MM.1S (cell line): ENCODE results near the gene TTC22.

Source experiments
- DNase-seq: peaks from one replicate; pipeline ENCODE4 v3.0.0-alpha.2; 2015
- H2AFZ ChIP-seq: fragments of 300-600 bp; sonication (generic); 2 replicates; pipeline ENCODE4 v1.6.0; 2016; ENCODE audit warnings: antibody characterized with exemption, low read length
- H3F3A ChIP-seq: fragments of 300-600 bp; sonication (generic); 2 replicates; pipeline ENCODE4 v1.6.1; 2016; ENCODE audit warnings: mild to moderate bottlenecking, antibody characterized with exemption, low read length, moderate library complexity, mixed read lengths; ENCODE audit not compliant: insufficient read depth
- H3K27ac ChIP-seq: fragments of 300-600 bp; sonication (generic); 2 replicates; pipeline ENCODE4 v1.5.1; 2016; ENCODE audit warnings: mild to moderate bottlenecking, low read length
- H3K27me3 ChIP-seq: fragments of 300-600 bp; sonication (generic); replicated peaks from 2 replicates; pipeline ENCODE4 v1.6.0; 2016; ENCODE audit warnings: low read length; ENCODE audit not compliant: insufficient read depth
- H3K36me3 ChIP-seq: fragments of 300-600 bp; sonication (generic); replicated peaks from 2 replicates; pipeline ENCODE4 v1.6.1; 2016; ENCODE audit warnings: mild to moderate bottlenecking, low read length, mixed read lengths; ENCODE audit not compliant: insufficient read depth
- H3K4me1 ChIP-seq: fragments of 300-600 bp; sonication (generic); 2 replicates; pipeline ENCODE4 v1.6.1; 2016; ENCODE audit warnings: low read length, mixed read lengths
- H3K4me2 ChIP-seq: fragments of 300-600 bp; sonication (generic); 2 replicates; pipeline ENCODE4 v1.6.0; 2016; ENCODE audit warnings: low read depth, low read length
- H3K4me3 ChIP-seq: fragments of 300-600 bp; sonication (generic); 2 replicates; pipeline ENCODE4 v1.5.1; 2016; ENCODE audit warnings: low read length, mixed read lengths
- H3K79me2 ChIP-seq: fragments of 300-600 bp; sonication (generic); 2 replicates; pipeline ENCODE4 v1.6.1; 2016; ENCODE audit warnings: mixed run types, low read length, mixed read lengths
- H3K9ac ChIP-seq: fragments of 300-600 bp; sonication (generic); 2 replicates; pipeline ENCODE4 v1.6.1; 2016; ENCODE audit warnings: low read length, mixed read lengths
- H3K9me2 ChIP-seq: fragments of 300-600 bp; sonication (generic); replicated peaks from 2 replicates; pipeline ENCODE4 v1.6.1; 2016; ENCODE audit warnings: mild to moderate bottlenecking, low read length, mixed read lengths; ENCODE audit not compliant: insufficient read depth
- H3K9me3 ChIP-seq: fragments of 300-600 bp; sonication (generic); replicated peaks from 2 replicates; pipeline ENCODE4 v1.6.1; 2016; ENCODE audit warnings: mild to moderate bottlenecking, low read length, mixed read lengths; ENCODE audit not compliant: insufficient read depth
- H4K20me1 ChIP-seq: fragments of 300-600 bp; sonication (generic); 2 replicates; pipeline ENCODE4 v1.6.1; 2016; ENCODE audit warnings: mild to moderate bottlenecking, low read length, moderate library complexity, mixed read lengths; ENCODE audit not compliant: insufficient read depth
- EZH2 ChIP-seq: fragments of 300-600 bp; sonication (generic); optimal IDR thresholded peaks from 2 replicates; pipeline ENCODE3; 2017; ENCODE audit warnings: low read depth, mild to moderate bottlenecking, antibody characterized with exemption, low read length, mixed read lengths
- EZH2phosphoT487 ChIP-seq: fragments of 300-600 bp; sonication (generic); IDR thresholded peaks from 2 replicates; pipeline ENCODE4 v1.6.1; 2018; ENCODE audit warnings: antibody characterized with exemption, low read length
- TF ChIP-seq, protein P1 (sequence below): fragments of 300-600 bp; sonication (generic); IDR thresholded peaks from 2 replicates; pipeline ENCODE4 v1.5.1; 2016; ENCODE audit warnings: antibody characterized with exemption, low read length, mixed read lengths

The TTC22 gene

DNA sequence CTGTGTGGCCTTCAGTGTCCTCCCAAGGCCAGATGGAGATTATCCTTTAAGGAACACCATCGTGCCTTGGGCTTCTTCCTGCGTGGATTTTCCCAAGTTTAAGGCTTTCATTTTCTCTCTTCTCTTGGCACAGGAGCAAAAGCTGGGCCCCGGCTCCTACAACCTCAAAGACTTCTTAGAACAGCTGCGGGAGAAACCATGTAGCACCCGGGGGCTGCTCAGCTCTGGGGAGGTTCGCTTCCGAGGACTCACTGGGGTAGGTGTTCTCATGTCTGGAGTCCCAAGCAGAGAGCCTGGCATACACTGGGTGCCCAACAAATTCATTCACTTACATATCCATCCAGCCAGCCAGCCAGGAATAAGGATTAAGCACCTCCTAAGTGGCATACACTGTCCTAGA, 6.6 kb upstream of the TTC22 start:
- Histone ChIP-seq H3F3A (no peaks in the 10 kb centered on the region), H3K27me3 (no peaks in the 10 kb centered on the region), H3K9me2 (no peaks in the 10 kb centered on the region), H3K27ac (no peak overlapping the region), H3K9ac (no peak overlapping the region), H3K9me3 (no peaks in the 10 kb centered on the region), H2AFZ (no peak overlapping the region), H3K4me2 (no peak overlapping the region), H3K4me3 (no peak overlapping the region), H4K20me1 (no peaks in the 10 kb centered on the region), H3K36me3 (no peaks in the 10 kb centered on the region), H3K4me1 (0 out of 2 replicates have a peak, but pooled peaks cover 7% of the 10 kb centered on the region), H3K79me2 (no peaks in the 10 kb centered on the region)
- TF ChIP-seq, protein P1, sequence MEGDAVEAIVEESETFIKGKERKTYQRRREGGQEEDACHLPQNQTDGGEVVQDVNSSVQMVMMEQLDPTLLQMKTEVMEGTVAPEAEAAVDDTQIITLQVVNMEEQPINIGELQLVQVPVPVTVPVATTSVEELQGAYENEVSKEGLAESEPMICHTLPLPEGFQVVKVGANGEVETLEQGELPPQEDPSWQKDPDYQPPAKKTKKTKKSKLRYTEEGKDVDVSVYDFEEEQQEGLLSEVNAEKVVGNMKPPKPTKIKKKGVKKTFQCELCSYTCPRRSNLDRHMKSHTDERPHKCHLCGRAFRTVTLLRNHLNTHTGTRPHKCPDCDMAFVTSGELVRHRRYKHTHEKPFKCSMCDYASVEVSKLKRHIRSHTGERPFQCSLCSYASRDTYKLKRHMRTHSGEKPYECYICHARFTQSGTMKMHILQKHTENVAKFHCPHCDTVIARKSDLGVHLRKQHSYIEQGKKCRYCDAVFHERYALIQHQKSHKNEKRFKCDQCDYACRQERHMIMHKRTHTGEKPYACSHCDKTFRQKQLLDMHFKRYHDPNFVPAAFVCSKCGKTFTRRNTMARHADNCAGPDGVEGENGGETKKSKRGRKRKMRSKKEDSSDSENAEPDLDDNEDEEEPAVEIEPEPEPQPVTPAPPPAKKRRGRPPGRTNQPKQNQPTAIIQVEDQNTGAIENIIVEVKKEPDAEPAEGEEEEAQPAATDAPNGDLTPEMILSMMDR: no peak
- TF ChIP-seq EZH2 (no peak), EZH2phosphoT487 (no peak)
- no peak for DNase-seq

DNA sequence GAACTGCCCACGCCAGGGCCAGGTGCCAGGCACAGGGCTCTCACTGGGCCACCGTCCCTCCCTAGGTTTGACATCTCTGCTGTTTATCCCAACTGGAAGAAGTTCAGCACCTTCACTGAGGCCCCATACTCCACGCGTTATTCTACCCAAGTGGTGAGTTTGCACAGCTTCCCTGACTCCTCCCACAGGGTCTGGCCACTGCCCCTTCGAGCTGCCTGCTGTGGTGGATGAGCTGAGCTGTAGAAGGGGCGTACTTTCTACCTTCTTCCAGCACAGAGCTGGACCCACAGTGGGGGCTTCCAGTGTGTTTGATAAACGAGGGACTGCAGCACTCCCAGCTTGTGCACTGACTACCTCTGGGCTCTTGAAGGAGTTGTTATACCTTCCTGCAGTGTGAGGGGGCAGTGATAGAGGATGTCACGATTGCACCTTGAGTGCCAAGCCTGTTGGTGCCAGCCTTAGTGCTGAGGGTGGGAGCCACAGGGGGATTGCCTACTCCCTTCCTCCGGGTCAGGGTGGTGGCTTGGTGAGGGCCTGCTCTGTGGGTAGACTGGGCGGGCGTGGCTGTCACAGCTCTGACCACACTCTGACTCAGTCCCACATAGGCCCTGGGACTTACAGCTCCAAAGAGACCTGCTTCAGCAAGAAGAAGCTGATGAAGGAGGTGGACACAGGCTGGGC, 5.9 kb upstream of the TTC22 start:
- H4K20me1 ChIP-seq: no peaks in the 10 kb centered on the region
- H3K4me2 ChIP-seq: no peak overlapping the region
- H3K4me3 ChIP-seq: no peak overlapping the region
- no peak overlapping the region for H3K27ac ChIP-seq
- no peaks in the 10 kb centered on the region for H3K9me3 ChIP-seq
- TF ChIP-seq, protein P1: no peak
- TF ChIP-seq EZH2: no peak
- TF ChIP-seq EZH2phosphoT487: no peak
- H3K4me1 ChIP-seq: 0 out of 2 replicates have a peak, but pooled peaks cover 7% of the 10 kb centered on the region
- H3K27me3 ChIP-seq: no peaks in the 10 kb centered on the region
- no peak for DNase-seq
- no peaks in the 10 kb centered on the region for H3K79me2 ChIP-seq
- no peaks in the 10 kb centered on the region for H3F3A ChIP-seq
- no peak overlapping the region for H2AFZ ChIP-seq
- H3K36me3 ChIP-seq: no peaks in the 10 kb centered on the region
- no peak overlapping the region for H3K9ac ChIP-seq
- no peaks in the 10 kb centered on the region for H3K9me2 ChIP-seq

DNA sequence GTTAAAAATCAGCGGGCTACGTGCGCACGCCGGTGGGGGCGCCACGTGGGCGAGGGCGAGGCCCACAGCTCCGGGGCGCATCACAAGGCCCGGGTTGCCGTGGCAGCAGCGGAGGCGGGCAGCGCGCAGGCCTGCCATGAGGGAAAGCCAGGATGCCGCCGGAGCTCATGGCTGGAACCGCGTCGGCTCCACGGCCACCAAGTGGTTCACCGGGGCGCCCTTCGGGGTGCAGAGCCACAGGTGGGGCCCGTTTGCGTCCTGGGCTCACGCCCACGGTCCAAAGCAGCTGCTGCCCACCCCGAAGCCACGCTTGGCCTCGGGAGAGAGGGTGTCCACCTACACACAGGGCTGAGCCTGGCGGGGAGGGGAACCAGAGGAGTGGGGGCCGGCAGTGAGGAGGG, 4.9 kb upstream of the TTC22 start:
- DNase-seq: no peak
- TF ChIP-seq EZH2 (no peak), EZH2phosphoT487 (no peak)
- TF ChIP-seq, protein P1: no peak
- H3K27ac ChIP-seq: no peak overlapping the region

More for the DNA sequence above, 4.9 kb upstream of the TTC22 start:
- Histone ChIP-seq H3K27me3 (no peaks in the 10 kb centered on the region), H3K79me2 (no peaks in the 10 kb centered on the region), H3F3A (peaks cover 11% of the 10 kb centered on the region; the same call in 1 of the 2 replicates), H4K20me1 (no peaks in the 10 kb centered on the region), H3K4me2 (no peak overlapping the region), H3K4me3 (no peak overlapping the region), H3K9me2 (no peaks in the 10 kb centered on the region), H2AFZ (no peak overlapping the region), H3K4me1 (0 out of 2 replicates have a peak, but pooled peaks cover 11% of the 10 kb centered on the region), H3K9ac (no peak overlapping the region), H3K36me3 (no peaks in the 10 kb centered on the region), H3K9me3 (no peaks in the 10 kb centered on the region)
